H7 (cell line): ENCODE results near the gene CIT. TPM values are rescaled to one million over a fixed set of nuclear protein-coding genes. Genes with fewer than 3 reads are reported as not detected.

Source experiments
- DNase-seq: peaks from one replicate; pipeline ENCODE4 v3.0.0; 2012
- H3K27me3 ChIP-seq: 2 replicates; pipeline ENCODE4 v1.6.0; 2011; ENCODE audit warnings: mild to moderate bottlenecking, low read length; ENCODE audit not compliant: control insufficient read depth, insufficient read depth
- H3K36me3 ChIP-seq: replicated peaks from 2 replicates; pipeline ENCODE4 v1.5.1; 2011; ENCODE audit warnings: low read length; ENCODE audit not compliant: control insufficient read depth, insufficient read depth
- H3K4me3 ChIP-seq: 2 replicates; pipeline ENCODE4 v1.5.1; 2011; ENCODE audit warnings: low read depth, mild to moderate bottlenecking, control low read depth, low read length, moderate library complexity; ENCODE audit not compliant: insufficient read depth
- total RNA-seq: library from RNA; depleted of rRNA; stranded (reverse); fragments of >200 nt; shearing (Covaris generic); gene quantifications from 2 replicates; pipeline ENCODE4 v1.2.3, GENCODE V29; 2014

The CIT gene
- total RNA-seq, 1 experiment from 2014 or later = 23.8 TPM

GRCh38 chr12:119802472-119802871, 74.6 kb downstream of the CIT start:
- DNase-seq = no peak
- Histone ChIP-seq H3K27me3 (no peaks in the 10 kb centered on the region), H3K36me3 (no peaks in the 10 kb centered on the region; the same call in none of the 2 replicates), H3K4me3 (no peak overlapping the region)

DNA sequence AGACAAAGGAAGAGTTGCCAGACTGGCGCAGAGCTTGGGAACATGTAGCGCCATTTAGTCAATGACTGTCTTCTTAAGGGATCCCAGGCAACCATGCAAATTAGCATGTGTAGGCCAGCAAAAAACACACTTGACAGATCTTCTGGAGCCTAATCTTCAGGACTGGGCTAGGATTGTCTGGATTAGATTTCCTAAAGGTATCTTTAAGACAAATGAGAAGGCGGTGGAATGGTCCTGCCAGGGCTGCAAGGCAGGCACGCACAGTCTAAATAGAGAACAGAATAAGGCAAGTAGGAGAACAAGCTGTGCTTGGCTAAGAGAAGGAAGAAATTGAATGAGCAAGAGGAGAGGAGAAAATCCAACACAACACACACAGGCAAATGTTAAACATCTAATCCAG, 80.0 kb downstream of the CIT start:
- Histone ChIP-seq H3K27me3 (no peaks in the 10 kb centered on the region), H3K36me3 (peaks cover 3% of the 10 kb centered on the region), H3K4me3 (no peak overlapping the region)
- DNase-seq = no peak

DNA sequence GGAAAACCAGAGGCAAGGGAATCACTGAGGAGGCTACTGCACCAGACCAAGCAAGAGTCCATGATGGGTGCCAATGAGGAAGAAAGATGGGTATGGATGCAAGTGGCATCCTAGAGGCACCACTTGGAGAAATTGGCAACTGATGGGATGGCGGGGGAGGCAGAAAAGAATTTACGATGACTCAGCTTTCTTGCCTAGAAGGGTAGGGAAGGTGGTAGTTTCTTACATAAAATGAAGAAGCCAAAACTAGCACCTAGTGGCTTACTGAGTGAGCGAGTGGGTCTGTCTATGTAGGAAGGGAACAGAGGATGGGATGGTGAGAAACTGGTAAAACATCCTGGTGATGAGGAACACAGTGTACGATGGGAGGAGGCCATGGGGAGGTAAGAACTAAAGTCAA, 80.8 kb downstream of the CIT start:
- H3K4me3 ChIP-seq = no peak overlapping the region
- no peak for DNase-seq
- no peaks in the 10 kb centered on the region for H3K27me3 ChIP-seq
- peaks cover 3% of the 10 kb centered on the region for H3K36me3 ChIP-seq

GRCh38 chr12:119791453-119791852, 85.7 kb downstream of the CIT start:
- no peaks in the 10 kb centered on the region for H3K27me3 ChIP-seq
- DNase-seq = no peak
- H3K4me3 ChIP-seq = no peak overlapping the region
- H3K36me3 ChIP-seq = peaks cover 1% of the 10 kb centered on the region

- peaks cover under 1% of the 10 kb centered on the region for H3K36me3 ChIP-seq
- DNase-seq = no peak
- H3K4me3 ChIP-seq = no peak overlapping the region
- no peaks in the 10 kb centered on the region for H3K27me3 ChIP-seq
Measured at GRCh38 chr12:119788786-119789185, 88.3 kb downstream of the CIT start.

DNA sequence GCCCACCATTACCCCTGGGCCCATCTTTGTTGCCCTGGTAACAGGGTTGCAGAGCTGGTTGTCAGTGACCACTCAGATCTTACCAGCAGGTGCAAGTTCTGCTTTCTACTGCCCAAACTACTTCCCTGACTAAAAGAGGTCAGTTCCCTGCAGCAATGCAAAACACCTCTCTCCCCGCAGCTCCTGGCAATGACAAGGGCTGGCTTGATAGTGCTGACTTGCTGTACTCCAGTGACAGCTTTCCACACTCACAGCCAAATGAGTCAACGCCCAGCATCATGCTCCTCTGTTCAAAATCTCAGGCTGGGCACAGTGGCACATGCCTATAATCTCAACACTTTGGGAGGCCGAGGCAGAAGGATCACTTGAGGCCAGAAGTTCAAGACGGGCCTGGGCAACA, 90.6 kb downstream of the CIT start:
- DNase-seq = no peak
- no peaks in the 10 kb centered on the region for H3K27me3 ChIP-seq
- no peak overlapping the region for H3K4me3 ChIP-seq
- peaks cover 12% of the 10 kb centered on the region for H3K36me3 ChIP-seq

GRCh38 chr12:119784673-119785072, 92.4 kb downstream of the CIT start:
- Histone ChIP-seq H3K4me3 (no peak overlapping the region), H3K36me3 (peaks cover 13% of the 10 kb centered on the region), H3K27me3 (no peaks in the 10 kb centered on the region)

DNA sequence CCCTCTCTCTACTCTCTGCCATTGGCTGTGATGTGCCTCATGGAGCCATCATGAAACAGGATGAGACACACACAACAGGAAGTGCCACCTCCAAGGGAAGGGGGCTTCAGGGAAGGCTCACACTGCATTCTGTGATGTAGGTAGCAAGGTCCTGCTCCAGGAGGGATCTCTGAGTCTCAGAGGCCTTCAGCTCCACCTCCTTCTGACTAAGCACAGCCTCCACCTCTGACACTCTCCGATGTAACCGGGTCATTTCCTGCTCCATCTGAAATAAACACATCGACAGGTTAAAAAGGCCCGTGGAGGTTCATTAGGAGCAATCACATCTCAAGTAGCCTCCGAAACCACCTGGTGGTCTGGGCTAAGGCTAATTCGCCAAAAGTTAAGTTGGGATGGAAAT, 93.3 kb downstream of the CIT start:
- H3K36me3 ChIP-seq = peaks cover 14% of the 10 kb centered on the region
- no peak for DNase-seq
- H3K27me3 ChIP-seq = no peaks in the 10 kb centered on the region
- H3K4me3 ChIP-seq = no peak overlapping the region

More at GRCh38 chr12:119784673-119785072, 92.4 kb downstream of the CIT start:
- DNase-seq = no peak

GRCh38 chr12:119781804-119782203, 95.3 kb downstream of the CIT start:
- no peak overlapping the region for H3K4me3 ChIP-seq
- H3K27me3 ChIP-seq = no peaks in the 10 kb centered on the region
- DNase-seq = no peak
- peaks cover 14% of the 10 kb centered on the region for H3K36me3 ChIP-seq

GRCh38 chr12:119780786-119781434, 96.2 kb downstream of the CIT start:
- DNase-seq = peak; percentile 71
- no peak overlapping the region for H3K4me3 ChIP-seq
- no peaks in the 10 kb centered on the region for H3K27me3 ChIP-seq
- peaks cover 16% of the 10 kb centered on the region for H3K36me3 ChIP-seq

DNA sequence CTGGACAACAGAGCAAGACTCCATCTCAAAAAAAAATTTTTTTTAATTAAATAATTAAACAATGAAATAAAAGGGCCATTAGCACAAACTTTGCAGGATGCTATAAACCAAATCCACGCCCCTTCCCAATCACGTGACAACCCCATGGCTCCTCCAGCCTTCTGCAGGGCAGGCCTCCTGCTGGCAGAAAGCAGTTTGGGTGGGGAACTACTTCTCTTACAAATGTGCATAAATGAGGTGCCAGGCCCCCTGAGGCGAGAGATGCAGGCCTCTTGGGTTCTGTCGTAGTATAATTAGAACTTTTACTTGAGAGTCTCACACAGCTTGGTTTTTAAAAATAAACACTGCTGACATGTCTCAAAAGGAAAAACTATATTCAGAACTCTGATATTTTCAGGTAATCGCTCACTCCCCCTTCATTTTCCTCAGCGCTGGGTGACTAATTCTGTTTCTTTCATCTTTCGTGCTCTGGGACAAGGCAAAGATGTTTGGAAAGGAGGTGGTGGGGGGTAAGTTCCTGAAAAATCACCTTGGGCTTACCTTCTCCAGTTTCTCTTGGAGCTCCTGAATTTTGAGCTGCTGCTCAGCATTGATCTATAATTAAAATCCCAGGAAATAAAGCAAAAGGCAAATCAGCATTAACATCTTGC, 101.7 kb downstream of the CIT start:
- DNase-seq = peak; percentile 23
- no peaks in the 10 kb centered on the region for H3K27me3 ChIP-seq
- H3K4me3 ChIP-seq = no peak overlapping the region
- peaks cover 22% of the 10 kb centered on the region for H3K36me3 ChIP-seq

DNA sequence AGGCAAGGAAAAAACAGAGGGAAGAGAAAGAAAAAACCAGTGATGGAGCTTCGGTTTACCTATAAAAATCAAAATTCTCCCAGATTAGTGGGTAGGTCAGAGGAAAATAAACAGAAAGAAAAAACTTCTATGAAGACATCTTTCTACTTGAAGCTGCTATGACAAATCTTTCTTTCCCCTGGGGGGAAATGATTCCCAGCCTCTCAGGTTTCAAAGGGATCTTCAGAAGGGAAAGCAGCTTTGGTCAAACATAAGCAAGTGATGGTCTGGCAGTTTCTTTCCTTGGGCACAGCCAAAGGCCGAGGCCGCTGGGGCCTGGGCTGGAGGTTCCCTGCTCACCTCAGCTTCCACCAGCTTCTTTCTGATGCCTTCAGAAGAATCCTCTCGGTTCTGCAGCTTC, 104.7 kb downstream of the CIT start:
- H3K27me3 ChIP-seq = no peaks in the 10 kb centered on the region
- no peak overlapping the region for H3K4me3 ChIP-seq
- no peak for DNase-seq
- H3K36me3 ChIP-seq = peaks cover 23% of the 10 kb centered on the region

DNA sequence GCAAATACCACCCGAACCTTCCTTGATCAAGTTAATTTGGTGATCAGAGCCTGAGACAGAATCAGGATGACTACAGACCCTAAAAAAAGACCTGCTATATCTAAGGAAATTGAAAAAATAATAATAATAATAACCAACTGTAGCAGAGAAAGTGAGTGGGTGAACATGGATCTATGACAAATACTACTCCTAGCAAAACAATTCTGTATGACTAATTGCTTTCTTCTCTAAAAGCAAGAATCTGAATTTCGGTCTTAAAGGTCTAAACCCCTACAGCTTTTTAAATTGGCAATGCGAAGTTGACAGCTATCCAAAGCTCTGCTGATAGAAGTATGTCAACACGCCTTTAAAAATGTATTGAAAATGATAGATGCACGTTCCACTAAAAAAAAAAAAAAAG, 107.0 kb downstream of the CIT start:
- DNase-seq = no peak
- no peaks in the 10 kb centered on the region for H3K27me3 ChIP-seq
- no peak overlapping the region for H3K4me3 ChIP-seq
- peaks cover 23% of the 10 kb centered on the region for H3K36me3 ChIP-seq

GRCh38 chr12:119762619-119763018, 114.5 kb downstream of the CIT start:
- DNase-seq = no peak
- no peak overlapping the region for H3K4me3 ChIP-seq
- H3K36me3 ChIP-seq = peaks cover 19% of the 10 kb centered on the region
- no peaks in the 10 kb centered on the region for H3K27me3 ChIP-seq

DNA sequence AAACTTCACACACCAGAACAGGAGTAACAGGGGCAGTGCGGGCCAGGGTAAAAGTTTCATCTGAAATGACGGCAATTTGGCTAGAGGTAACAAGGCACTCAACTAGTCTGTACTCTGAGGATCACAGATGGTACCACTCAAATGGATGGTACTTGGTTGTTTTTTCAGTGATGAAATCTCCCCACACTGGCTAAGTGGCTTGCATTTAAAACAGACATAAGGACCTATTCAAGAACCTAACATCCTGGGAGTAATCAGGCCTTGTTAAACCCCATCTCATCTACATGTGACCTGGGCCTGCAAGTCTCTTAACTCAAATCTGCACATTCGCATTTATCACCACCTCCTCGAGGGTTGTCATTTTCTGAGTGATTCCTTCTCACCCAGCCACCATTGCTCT, 118.4 kb downstream of the CIT start:
- peaks cover 38% of the 10 kb centered on the region for H3K36me3 ChIP-seq
- no peak overlapping the region for H3K4me3 ChIP-seq
- no peak for DNase-seq
- no peaks in the 10 kb centered on the region for H3K27me3 ChIP-seq
